ENCODE results near the gene OR51D1. TPM values are rescaled to one million over a fixed set of nuclear protein-coding genes. Genes with fewer than 3 reads are reported as not detected.

Gene OR51D1
- total RNA-seq, 1 donor from 2014 or later, result not detected

GRCh38 chr11:4664786-4665185 is 27.5 kb downstream of the OR51D1 start:
- no peaks in the 10 kb centered on the region for H3K27me3 ChIP-seq
- no peak for DNase-seq
- no peaks in the 10 kb centered on the region for H3K36me3 ChIP-seq
- intact Hi-C loops (cut with DNase I), result no loop called here
- TF ChIP-seq CTCF (IDR thresholded peaks at IDR 0.05), result no peak
- H3K9me3 ChIP-seq, result no peaks in the 10 kb centered on the region
- no peak overlapping the region for H3K27ac ChIP-seq
- no peak overlapping the region for H3K4me3 ChIP-seq
- ATAC-seq, result no peak
- no peaks in the 10 kb centered on the region for H3K4me1 ChIP-seq

GRCh38 chr11:4665424-4665823 is 28.1 kb downstream of the OR51D1 start:
- no peaks in the 10 kb centered on the region for H3K9me3 ChIP-seq
- no peak for TF ChIP-seq CTCF (IDR thresholded peaks at IDR 0.05)
- no peaks in the 10 kb centered on the region for H3K27me3 ChIP-seq
- ATAC-seq (no peak), DNase-seq (no peak)
- no peaks in the 10 kb centered on the region for H3K4me1 ChIP-seq
- no peaks in the 10 kb centered on the region for H3K36me3 ChIP-seq
- intact Hi-C loops (cut with DNase I), result no loop called here
- H3K4me3 ChIP-seq, result no peak overlapping the region
- no peak overlapping the region for H3K27ac ChIP-seq

GRCh38 chr11:4671741-4672140 is 34.5 kb downstream of the OR51D1 start:
- TF ChIP-seq CTCF (IDR thresholded peaks at IDR 0.05), result no peak
- H3K4me3 ChIP-seq, result no peak overlapping the region
- DNase-seq, result no peak
- H3K36me3 ChIP-seq, result no peaks in the 10 kb centered on the region
- H3K9me3 ChIP-seq, result no peaks in the 10 kb centered on the region
- H3K27ac ChIP-seq, result no peak overlapping the region
- H3K4me1 ChIP-seq, result no peaks in the 10 kb centered on the region
- H3K27me3 ChIP-seq, result no peaks in the 10 kb centered on the region
- no peak for ATAC-seq
- intact Hi-C loops (cut with DNase I), result no loop called here

- ATAC-seq (no peak), DNase-seq (no peak)
- no peak for TF ChIP-seq CTCF (IDR thresholded peaks at IDR 0.05)
- Histone ChIP-seq H3K9me3 (no peaks in the 10 kb centered on the region), H3K27me3 (no peaks in the 10 kb centered on the region), H3K27ac (no peak overlapping the region), H3K36me3 (no peaks in the 10 kb centered on the region), H3K4me3 (no peak overlapping the region), H3K4me1 (no peaks in the 10 kb centered on the region)
- intact Hi-C loops (cut with DNase I), result no loop called here
Measured at GRCh38 chr11:4672470-4672869, 35.2 kb downstream of the OR51D1 start.

GRCh38 chr11:4673781-4674180 is 36.5 kb downstream of the OR51D1 start:
- intact Hi-C loops (cut with DNase I), result no loop called here
- TF ChIP-seq CTCF (IDR thresholded peaks at IDR 0.05), result no peak
- no peak for DNase-seq
- ATAC-seq, result no peak
- no peaks in the 10 kb centered on the region for H3K4me1 ChIP-seq
- H3K36me3 ChIP-seq, result no peaks in the 10 kb centered on the region
- H3K27ac ChIP-seq, result no peak overlapping the region
- H3K9me3 ChIP-seq, result no peaks in the 10 kb centered on the region
- H3K4me3 ChIP-seq, result no peak overlapping the region
- no peaks in the 10 kb centered on the region for H3K27me3 ChIP-seq

- no peak for ATAC-seq
- TF ChIP-seq CTCF (IDR thresholded peaks at IDR 0.05), result no peak
- no peak for DNase-seq
Measured at GRCh38 chr11:4677948-4678347, 40.7 kb downstream of the OR51D1 start.

More at GRCh38 chr11:4677948-4678347, 40.7 kb downstream of the OR51D1 start:
- intact Hi-C loops (cut with DNase I), result no loop called here
- Histone ChIP-seq H3K36me3 (no peaks in the 10 kb centered on the region), H3K27ac (no peak overlapping the region), H3K4me3 (no peak overlapping the region), H3K9me3 (no peaks in the 10 kb centered on the region), H3K27me3 (no peaks in the 10 kb centered on the region), H3K4me1 (no peaks in the 10 kb centered on the region)
